ENCODE data around the gene HPN. TPM values are rescaled to one million over a fixed set of nuclear protein-coding genes. Genes with fewer than 3 reads are reported as not detected.

Gene HPN
- polyA plus RNA-seq, 3 donors, result 0.05 TPM; not detected in 2

DNA sequence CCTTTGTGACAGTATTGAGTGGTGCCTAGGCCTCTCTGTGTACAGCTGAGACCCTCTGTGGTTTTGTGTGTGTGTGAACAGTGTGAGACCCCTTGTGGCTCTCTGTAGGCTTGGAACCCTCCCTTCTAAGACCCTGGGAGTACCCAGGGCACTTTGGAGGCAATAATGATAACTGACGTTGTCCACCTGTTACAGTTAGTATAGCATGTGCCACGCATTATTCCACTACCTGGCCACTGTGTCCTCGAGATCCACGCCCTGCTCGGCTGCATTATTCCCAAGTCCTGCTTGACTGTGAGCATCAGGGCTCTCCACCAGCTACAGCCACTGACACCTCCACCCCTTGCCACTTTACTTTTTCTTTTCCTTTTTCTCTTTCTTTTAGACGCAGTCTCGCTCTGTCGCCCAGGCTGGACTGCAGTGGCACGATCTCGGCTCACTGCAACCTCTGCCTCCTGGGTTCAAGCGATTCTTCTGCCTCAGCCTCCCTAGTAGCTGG is 39.4 kb upstream of the HPN start:
- peaks cover 40% of the 10 kb centered on the region for H4K20me1 ChIP-seq (ENCODE audit: insufficient read depth, low read length)
- H3K9me3 ChIP-seq (replicated peaks in 1 of 2; ENCODE audit: control insufficient read depth in 1 of 2, insufficient read depth in 1 of 2, low read length in 2 of 2), result no peaks in the 10 kb centered on the region
- peak overlapping the region; percentile 65 to 98 (median 92) for H3K27ac Mint-ChIP-seq
- peaks cover 26 to 36% of the 10 kb centered on the region in 2 donors for H3K36me3 Mint-ChIP-seq
- H2AFZ ChIP-seq (ENCODE audit: insufficient read depth, low read depth, low read length, poor library complexity, severe bottlenecking), result no peak overlapping the region
- peaks cover 74% of the 10 kb centered on the region for H3K79me2 ChIP-seq (ENCODE audit: insufficient read depth, low read length)
- H3K27me3 ChIP-seq (ENCODE audit: control insufficient read depth in 2 of 2, insufficient read depth in 2 of 2, low read length in 2 of 2), result no peaks in the 10 kb centered on the region
- H3K4me1 ChIP-seq (ENCODE audit: control insufficient read depth in 1 of 2, insufficient read depth in 2 of 2, low read length in 2 of 2), result peaks cover 61 to 62% of the 10 kb centered on the region in 2 donors
- 92% methylated on average over 7 of the region's 11 CpGs for WGBS (ENCODE audit: insufficient coverage)
- intact Hi-C loops (cut with micrococcal nuclease), result no loop called here
- peak overlapping the region in 1 of 2 donors; percentile 59 for H3K27ac ChIP-seq (ENCODE audit: low read depth in 1 of 2, low read length in 2 of 2)
- H3K4me2 ChIP-seq (replicated peaks; ENCODE audit: extremely low read depth, low read length, poor library complexity, severe bottlenecking), result peak overlapping the region; percentile 97
- peak overlapping the region in 1 of 3 experiments; percentile 81 for H3K4me3 ChIP-seq (replicated peaks in 1 of 3; ENCODE audit: low read depth in 2 of 3, low read length in 3 of 3)
- peak overlapping the region; percentile 44 to 98 for H3K4me3 Mint-ChIP-seq
- DNase-seq, result no peak
- H3K9me3 Mint-ChIP-seq, result peaks cover 0 to 1% (median 0%) of the 10 kb centered on the region in 7 donors
- H3K4me1 Mint-ChIP-seq, result peaks cover 57% of the 10 kb centered on the region
- peaks cover 0 to 7% (median 0%) of the 10 kb centered on the region in 3 donors for H3K27me3 Mint-ChIP-seq (ENCODE audit: low read depth in 3 of 3)
- TF ChIP-seq, protein P1, sequence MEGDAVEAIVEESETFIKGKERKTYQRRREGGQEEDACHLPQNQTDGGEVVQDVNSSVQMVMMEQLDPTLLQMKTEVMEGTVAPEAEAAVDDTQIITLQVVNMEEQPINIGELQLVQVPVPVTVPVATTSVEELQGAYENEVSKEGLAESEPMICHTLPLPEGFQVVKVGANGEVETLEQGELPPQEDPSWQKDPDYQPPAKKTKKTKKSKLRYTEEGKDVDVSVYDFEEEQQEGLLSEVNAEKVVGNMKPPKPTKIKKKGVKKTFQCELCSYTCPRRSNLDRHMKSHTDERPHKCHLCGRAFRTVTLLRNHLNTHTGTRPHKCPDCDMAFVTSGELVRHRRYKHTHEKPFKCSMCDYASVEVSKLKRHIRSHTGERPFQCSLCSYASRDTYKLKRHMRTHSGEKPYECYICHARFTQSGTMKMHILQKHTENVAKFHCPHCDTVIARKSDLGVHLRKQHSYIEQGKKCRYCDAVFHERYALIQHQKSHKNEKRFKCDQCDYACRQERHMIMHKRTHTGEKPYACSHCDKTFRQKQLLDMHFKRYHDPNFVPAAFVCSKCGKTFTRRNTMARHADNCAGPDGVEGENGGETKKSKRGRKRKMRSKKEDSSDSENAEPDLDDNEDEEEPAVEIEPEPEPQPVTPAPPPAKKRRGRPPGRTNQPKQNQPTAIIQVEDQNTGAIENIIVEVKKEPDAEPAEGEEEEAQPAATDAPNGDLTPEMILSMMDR (IDR thresholded peaks at IDR 0.05), result no peak
- no peak overlapping the region for H3K9ac ChIP-seq (ENCODE audit: insufficient read depth, low read length, poor library complexity, severe bottlenecking)
- peaks cover 17 to 21% of the 10 kb centered on the region in 2 donors for H3K36me3 ChIP-seq (replicated peaks in 1 of 2; ENCODE audit: control insufficient read depth in 1 of 2, insufficient read depth in 2 of 2, low read length in 2 of 2)

- Histone ChIP-seq H3K36me3 (replicated peaks in 1 of 2; ENCODE audit: control insufficient read depth in 1 of 2, insufficient read depth in 2 of 2, low read length in 2 of 2) (peaks cover 34% of the 10 kb centered on the region in 2 donors), H3K9ac (ENCODE audit: insufficient read depth, low read length, poor library complexity, severe bottlenecking) (no peak overlapping the region), H3K4me1 (ENCODE audit: control insufficient read depth in 1 of 2, insufficient read depth in 2 of 2, low read length in 2 of 2) (peaks cover 36% of the 10 kb centered on the region in 2 donors), H3K4me3 (replicated peaks in 1 of 3; ENCODE audit: low read depth in 2 of 3, low read length in 3 of 3) (no peak overlapping the region), H3K4me2 (replicated peaks; ENCODE audit: extremely low read depth, low read length, poor library complexity, severe bottlenecking) (no peak overlapping the region), H3K79me2 (ENCODE audit: insufficient read depth, low read length) (peaks cover 76% of the 10 kb centered on the region), H3K9me3 (replicated peaks in 1 of 2; ENCODE audit: control insufficient read depth in 1 of 2, insufficient read depth in 1 of 2, low read length in 2 of 2) (no peaks in the 10 kb centered on the region), H2AFZ (ENCODE audit: insufficient read depth, low read depth, low read length, poor library complexity, severe bottlenecking) (no peak overlapping the region), H3K27ac (ENCODE audit: low read depth in 1 of 2, low read length in 2 of 2) (peak overlapping the region in 1 of 2 donors; percentile 56), H4K20me1 (ENCODE audit: insufficient read depth, low read length) (peaks cover 50% of the 10 kb centered on the region), H3K27me3 (ENCODE audit: control insufficient read depth in 2 of 2, insufficient read depth in 2 of 2, low read length in 2 of 2) (no peaks in the 10 kb centered on the region)
- Mint-ChIP-seq H3K4me3 (no peak overlapping the region), H3K9me3 (peaks cover 0 to 1% (median 0%) of the 10 kb centered on the region in 7 donors), H3K27me3 (ENCODE audit: low read depth in 3 of 3) (peaks cover 0 to 5% (median 1%) of the 10 kb centered on the region in 3 donors), H3K4me1 (peaks cover 36% of the 10 kb centered on the region), H3K36me3 (peaks cover 32 to 47% of the 10 kb centered on the region in 2 donors), H3K27ac (peak overlapping the region in 3 of 7 donors; percentile 28 to 72 (median 43))
- TF ChIP-seq, protein P1 (IDR thresholded peaks at IDR 0.05), result no peak
- DNase-seq, result no peak
- intact Hi-C loops (cut with micrococcal nuclease), result no loop called here
- WGBS (ENCODE audit: insufficient coverage), result 93% methylated on average over 18 of the region's 18 CpGs
Measured at GRCh38 chr19:35004517-35005255, 36.8 kb upstream of the HPN start.
